Dedifferentiated amniotic fluid mesenchymal stem cell (primary cell): ENCODE data around the gene GDPGP1.
"Not testable (repeated sequence)": the region's sequence is repeated elsewhere in the genome, so short reads cannot be mapped to it uniquely, and the experiment has no call there.

Experiments used
- DNase-seq: peaks from one replicate; pipeline ENCODE4 v3.0.0-alpha.2; 2016; ENCODE audit errors: extremely low spot score

Gene GDPGP1

GRCh38 chr15:90225504-90226234 lies 8.3 kb upstream of the GDPGP1 start:
- no peak for DNase-seq

DNA sequence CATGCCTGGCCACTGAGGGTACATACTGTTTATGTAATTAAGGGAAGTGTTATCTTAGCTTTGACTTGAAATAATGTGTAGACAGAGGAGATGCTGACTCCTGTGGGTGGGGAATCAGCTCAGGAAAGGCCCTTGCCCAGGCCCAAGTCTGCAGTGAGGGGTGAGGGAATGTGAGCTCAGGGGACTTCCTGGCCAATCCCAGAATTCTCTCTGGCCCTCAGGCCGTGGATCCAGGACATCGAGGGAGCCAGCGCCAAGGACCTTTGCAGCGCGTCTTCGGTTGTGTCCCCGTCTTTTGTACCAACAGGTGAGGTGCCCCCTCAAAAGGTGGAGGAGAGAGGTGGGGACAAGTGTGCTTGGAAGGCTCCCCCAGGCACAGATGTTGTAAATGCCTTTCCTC lies 6.7 kb upstream of the GDPGP1 start:
- no peak for DNase-seq

- no peak for DNase-seq
Measured at GRCh38 chr15:90227816-90228772, 5.9 kb upstream of the GDPGP1 start.

GRCh38 chr15:90228960-90229359 lies 5.0 kb upstream of the GDPGP1 start:
- DNase-seq, result no peak

DNA sequence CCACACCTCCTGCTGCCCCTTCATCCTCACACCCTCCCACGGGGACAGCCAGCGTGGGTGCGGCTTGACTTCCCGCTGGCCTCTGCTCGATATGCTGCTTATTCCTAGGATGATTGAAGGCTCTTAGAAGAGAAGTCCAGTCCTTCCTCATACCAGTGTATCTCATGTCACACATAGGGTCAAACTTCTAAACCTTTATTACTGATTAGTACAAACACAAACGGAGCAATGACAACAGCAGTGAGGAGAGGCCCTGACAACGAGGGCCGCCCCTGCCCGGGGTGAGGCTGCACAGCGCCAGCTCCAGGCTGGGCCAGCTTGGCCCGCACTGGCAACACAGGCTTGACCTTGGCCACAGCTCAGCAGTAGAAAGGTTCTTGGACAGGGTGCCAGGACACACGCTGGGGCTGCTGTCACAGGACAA lies 3.9 kb upstream of the GDPGP1 start:
- no peak for DNase-seq

- DNase-seq, result no peak
Measured at GRCh38 chr15:90230610-90231009, 3.4 kb upstream of the GDPGP1 start.

DNA sequence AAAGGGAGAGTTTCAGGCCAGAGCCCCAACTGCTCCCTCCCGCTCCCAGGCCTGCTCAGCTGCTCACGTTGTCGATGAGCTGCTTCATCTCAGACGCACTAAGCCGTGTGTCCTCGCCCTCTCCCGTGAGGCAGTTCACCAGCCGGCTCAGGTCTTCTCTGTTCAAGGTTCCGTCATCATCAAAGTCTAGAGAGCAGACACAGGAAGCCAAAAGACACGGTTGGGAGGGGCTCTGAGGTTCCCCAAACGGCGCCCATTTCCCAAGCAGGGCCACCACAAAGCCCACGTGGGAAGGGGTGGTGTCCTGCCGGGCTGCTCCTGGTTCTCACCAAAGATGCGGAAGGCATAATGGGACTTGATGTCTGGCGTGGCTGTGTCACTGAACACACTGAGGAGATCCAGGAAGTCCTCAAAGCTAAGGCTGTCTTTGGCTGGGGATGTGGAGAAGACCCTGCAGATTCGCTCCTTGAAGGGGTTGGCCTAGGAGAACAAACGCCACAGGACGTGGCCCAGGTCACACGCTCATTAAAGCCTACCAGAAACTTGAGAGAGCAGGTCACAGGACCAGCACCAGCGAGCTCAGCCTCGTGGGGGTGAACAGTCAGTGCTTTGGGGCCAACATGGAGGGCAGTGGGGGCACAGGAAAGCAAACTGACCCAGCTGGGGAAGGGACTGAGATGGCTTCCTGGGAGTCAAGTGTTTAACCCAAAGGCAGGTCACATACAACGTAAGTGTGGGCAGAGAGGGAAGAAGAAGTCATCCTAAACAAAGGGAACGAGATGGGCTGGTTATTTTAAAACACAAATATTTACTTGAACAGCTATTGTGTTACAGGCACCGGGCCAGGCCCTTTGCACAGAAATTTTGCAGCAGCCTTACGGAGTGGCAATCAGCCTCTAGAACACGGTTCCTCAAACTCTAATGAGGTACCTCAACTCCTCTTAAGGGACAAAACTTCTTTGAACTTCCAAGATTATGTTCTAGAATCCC lies 2.7 kb upstream of the GDPGP1 start:
- DNase-seq, result no peak

DNA sequence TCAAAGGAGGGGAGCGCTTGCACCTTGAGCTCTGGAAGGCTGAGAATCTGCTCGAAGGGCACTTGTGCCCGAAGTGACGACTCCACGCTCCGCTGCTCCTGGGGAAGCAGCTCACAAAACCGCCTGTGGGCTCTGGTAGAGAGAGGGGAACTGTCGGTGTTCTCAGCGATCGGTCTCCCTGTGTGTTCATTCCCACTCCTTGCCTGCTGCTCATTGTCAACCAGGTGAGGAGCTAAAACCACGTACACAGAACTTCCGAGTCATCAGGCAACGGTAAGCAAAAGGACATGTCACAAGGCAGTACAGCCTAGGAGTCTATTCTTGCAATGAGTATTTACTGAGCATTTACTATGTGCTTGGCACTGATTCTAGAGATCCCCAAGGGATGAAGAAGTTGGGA lies 1.8 kb upstream of the GDPGP1 start:
- DNase-seq, result no peak

GRCh38 chr15:90232941-90233386 lies 1.0 kb upstream of the GDPGP1 start:
- peak; percentile 17 for DNase-seq

GRCh38 chr15:90233387-90234095 lies 468 bp upstream of the GDPGP1 start, which contains the start of gene CIB1:
Gene CIB1, minus strand, starts transcription at chr15:90233941. Its CDS starts 56 bp downstream, at chr15:90233885.
- peak; percentile 94 for DNase-seq

GRCh38 chr15:90239371-90239770 lies 5.4 kb downstream of the GDPGP1 start:
- no peak for DNase-seq

DNA sequence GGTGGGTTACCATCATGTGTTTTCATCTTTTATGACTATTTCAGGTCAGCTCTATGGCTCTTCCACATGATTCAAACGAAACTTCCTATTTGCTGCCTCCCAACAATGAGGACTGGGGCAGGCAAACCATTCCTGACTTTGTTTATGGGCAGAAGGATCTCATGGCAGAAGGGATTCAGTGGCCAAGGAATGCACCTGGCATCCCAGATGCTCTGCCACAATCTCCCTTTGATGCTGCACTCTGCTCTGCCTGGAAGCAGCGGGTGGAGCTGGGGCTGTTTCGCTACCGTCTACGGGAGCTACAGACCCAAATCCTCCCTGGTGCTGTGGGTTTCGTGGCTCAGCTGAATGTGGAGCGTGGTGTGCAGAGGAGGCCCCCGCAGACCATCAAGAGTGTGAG lies 6.8 kb downstream of the GDPGP1 start:
- no peak for DNase-seq

- no peak for DNase-seq
Measured at GRCh38 chr15:90241343-90242192, 7.6 kb downstream of the GDPGP1 start.

GRCh38 chr15:90243943-90244639 lies 10.1 kb downstream of the GDPGP1 start:
- no peak for DNase-seq

DNA sequence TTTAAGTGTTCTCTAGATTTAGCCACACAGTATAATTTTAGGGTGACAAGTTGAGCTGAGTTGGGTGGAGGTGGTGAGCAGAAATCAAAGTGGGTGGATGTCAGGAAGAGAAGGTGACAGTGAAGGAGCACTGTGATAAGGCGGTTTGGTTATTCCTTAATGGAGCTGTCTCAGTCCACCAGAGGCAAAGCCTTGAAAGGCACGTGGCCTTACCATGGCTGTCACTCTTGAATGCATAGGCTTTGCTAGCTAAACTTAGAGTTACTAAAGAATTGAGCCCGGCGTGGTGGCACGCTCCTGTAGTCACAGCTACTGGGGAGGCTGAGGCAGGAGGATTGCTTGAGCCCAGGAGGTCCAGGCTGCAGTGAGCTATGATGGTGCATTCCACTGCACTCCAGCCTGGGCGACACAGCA lies 14.8 kb downstream of the GDPGP1 start:
- DNase-seq, result no peak

- DNase-seq, result peak; percentile 68
Measured at GRCh38 chr15:90249203-90249863, 15.3 kb downstream of the GDPGP1 start, which contains the start of gene TTLL13. Gene TTLL13, plus strand, starts transcription at chr15:90249556. Its CDS starts 1,075 bp downstream, at chr15:90250631.

GRCh38 chr15:90257776-90258175 lies 23.8 kb downstream of the GDPGP1 start:
- DNase-seq, result no peak

DNA sequence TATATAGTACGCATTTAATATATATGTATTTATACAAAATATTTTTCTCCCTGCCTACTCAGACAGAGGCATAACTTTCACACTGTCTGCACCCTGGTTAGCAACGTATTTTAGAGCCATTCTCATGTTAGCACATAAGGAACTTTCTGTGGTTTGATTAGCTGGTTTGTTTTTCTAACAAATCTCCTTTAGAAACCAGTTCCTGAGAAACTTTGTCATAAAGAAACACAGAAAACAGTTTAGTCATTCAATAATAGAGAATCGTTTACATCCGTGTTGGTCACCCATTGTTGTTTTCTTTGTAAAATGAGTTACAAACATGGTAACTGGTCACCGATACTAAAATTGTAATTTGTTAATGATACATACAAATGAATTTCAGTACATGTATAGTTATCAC lies 25.5 kb downstream of the GDPGP1 start:
- DNase-seq, result no peak

- not testable (repeated sequence) for DNase-seq
Measured at GRCh38 chr15:90260731-90261130, 26.7 kb downstream of the GDPGP1 start.
